ENCODE results near the gene TRAPPC8.

The TRAPPC8 gene

GRCh38 chr18:31876707-31877106, 66.2 kb downstream of the TRAPPC8 start:
- Histone ChIP-seq H3K9me2 (replicated peaks; ENCODE audit: control insufficient read depth, low read length) (no peaks in the 10 kb centered on the region), H4K20me1 (ENCODE audit: control insufficient read depth, insufficient read depth, low read depth, low read length) (no peaks in the 10 kb centered on the region), H3K27me3 (ENCODE audit: control insufficient read depth, low read length) (no peaks in the 10 kb centered on the region), H3K36me3 (ENCODE audit: control insufficient read depth, low read length) (peaks cover 74% of the 10 kb centered on the region), H3K27ac (ENCODE audit: low read depth, low read length) (no peak overlapping the region), H3K4me1 (ENCODE audit: control insufficient read depth, low read length) (no peaks in the 10 kb centered on the region), H3K4me3 (ENCODE audit: low read length) (no peak overlapping the region), H3F3A (ENCODE audit: control insufficient read depth, insufficient read depth) (no peaks in the 10 kb centered on the region), H3K9me3 (ENCODE audit: control insufficient read depth, insufficient read depth, low read length) (no peaks in the 10 kb centered on the region), H3K4me2 (ENCODE audit: low read length) (no peak overlapping the region), H3K79me2 (ENCODE audit: control insufficient read depth, low read length) (peaks cover 25% of the 10 kb centered on the region)
- TF ChIP-seq EZH2phosphoT487 (IDR thresholded peaks at IDR 0.05; ENCODE audit: borderline replicate concordance, low read length) (no peak), CTCF (IDR thresholded peaks at IDR 0.05; ENCODE audit: low read depth, low read length, poor library complexity, severe bottlenecking) (no peak)

- H3K9me3 ChIP-seq (ENCODE audit: control insufficient read depth, insufficient read depth, low read length), result no peaks in the 10 kb centered on the region
- no peak overlapping the region for H3K27ac ChIP-seq (ENCODE audit: low read depth, low read length)
- peaks cover 68% of the 10 kb centered on the region for H3K36me3 ChIP-seq (ENCODE audit: control insufficient read depth, low read length)
- H3K27me3 ChIP-seq (ENCODE audit: control insufficient read depth, low read length), result no peaks in the 10 kb centered on the region
- H3K79me2 ChIP-seq (ENCODE audit: control insufficient read depth, low read length), result peaks cover 17% of the 10 kb centered on the region
- no peak overlapping the region for H3K4me3 ChIP-seq (ENCODE audit: low read length)
- H4K20me1 ChIP-seq (ENCODE audit: control insufficient read depth, insufficient read depth, low read depth, low read length), result no peaks in the 10 kb centered on the region
- H3K9me2 ChIP-seq (replicated peaks; ENCODE audit: control insufficient read depth, low read length), result no peaks in the 10 kb centered on the region
- H3F3A ChIP-seq (ENCODE audit: control insufficient read depth, insufficient read depth), result no peaks in the 10 kb centered on the region
- H3K4me1 ChIP-seq (ENCODE audit: control insufficient read depth, low read length), result no peaks in the 10 kb centered on the region
- TF ChIP-seq EZH2phosphoT487 (IDR thresholded peaks at IDR 0.05; ENCODE audit: borderline replicate concordance, low read length) (no peak), CTCF (IDR thresholded peaks at IDR 0.05; ENCODE audit: low read depth, low read length, poor library complexity, severe bottlenecking) (no peak)
- H3K4me2 ChIP-seq (ENCODE audit: low read length), result no peak overlapping the region
Measured at GRCh38 chr18:31875301-31875700, 67.6 kb downstream of the TRAPPC8 start.

GRCh38 chr18:31863103-31863502, 79.8 kb downstream of the TRAPPC8 start:
- peaks cover 66% of the 10 kb centered on the region for H3K36me3 ChIP-seq (ENCODE audit: control insufficient read depth, low read length)

More at GRCh38 chr18:31863103-31863502, 79.8 kb downstream of the TRAPPC8 start:
- Histone ChIP-seq H3K27ac (ENCODE audit: low read depth, low read length) (no peak overlapping the region), H3F3A (ENCODE audit: control insufficient read depth, insufficient read depth) (no peaks in the 10 kb centered on the region; the same call in 1 of the 2 replicates), H3K9me3 (ENCODE audit: control insufficient read depth, insufficient read depth, low read length) (no peaks in the 10 kb centered on the region), H3K79me2 (ENCODE audit: control insufficient read depth, low read length) (no peaks in the 10 kb centered on the region), H4K20me1 (ENCODE audit: control insufficient read depth, insufficient read depth, low read depth, low read length) (no peaks in the 10 kb centered on the region), H3K27me3 (ENCODE audit: control insufficient read depth, low read length) (no peaks in the 10 kb centered on the region), H3K4me2 (ENCODE audit: low read length) (no peak overlapping the region), H3K9me2 (replicated peaks; ENCODE audit: control insufficient read depth, low read length) (no peaks in the 10 kb centered on the region), H3K4me3 (ENCODE audit: low read length) (no peak overlapping the region), H3K4me1 (ENCODE audit: control insufficient read depth, low read length) (peaks cover 11% of the 10 kb centered on the region)
- no peak for TF ChIP-seq EZH2phosphoT487 (IDR thresholded peaks at IDR 0.05; ENCODE audit: borderline replicate concordance, low read length)
- no peak for TF ChIP-seq CTCF (IDR thresholded peaks at IDR 0.05; ENCODE audit: low read depth, low read length, poor library complexity, severe bottlenecking)
